Activated CD4-positive, alpha-beta T cell treated with anti-CD3 and anti-CD28 coated beads for 24 hours (primary cell): ENCODE results near the gene ELP5.

Source experiments
- DNase-seq, 2 donors: peaks; one replicate each; pipeline ENCODE4 v3.0.0-alpha.2; 2020; ENCODE audit warnings: low read depth in 2 of 2

Gene ELP5

GRCh38 chr17:7282752-7283321, 30.8 kb downstream of the ELP5 start:
- DNase-seq, result no peak

GRCh38 chr17:7283471-7284216, 31.6 kb downstream of the ELP5 start:
- no peak for DNase-seq

- DNase-seq, result no peak
These were observed 32.9 kb downstream of the ELP5 start for GRCh38 chr17:7284911-7285310.

- DNase-seq, result no peak
These were observed 33.7 kb downstream of the ELP5 start for GRCh38 chr17:7285679-7286078.

- DNase-seq, result no peak
These were observed 37.4 kb downstream of the ELP5 start for GRCh38 chr17:7289256-7290032.

GRCh38 chr17:7290166-7290565, 38.2 kb downstream of the ELP5 start:
- no peak for DNase-seq

- DNase-seq, result no peak
These were observed 38.7 kb downstream of the ELP5 start for GRCh38 chr17:7290685-7291084.

GRCh38 chr17:7292194-7292593, 40.2 kb downstream of the ELP5 start:
- DNase-seq, result no peak

- no peak for DNase-seq
These were observed 40.7 kb downstream of the ELP5 start for GRCh38 chr17:7292729-7293128.

- no peak for DNase-seq
These were observed 41.1 kb downstream of the ELP5 start for GRCh38 chr17:7293159-7293558.

GRCh38 chr17:7293816-7294613, 42.0 kb downstream of the ELP5 start:
- DNase-seq, result no peak

- DNase-seq, result peak; percentile 46 to 64
These were observed 42.7 kb downstream of the ELP5 start, which contains the start of gene YBX2 for GRCh38 chr17:7294614-7295153. Gene YBX2, minus strand, starts transcription at chr17:7294639. Its CDS starts 139 bp downstream, at chr17:7294500.

- no peak for DNase-seq
These were observed 43.5 kb downstream of the ELP5 start for GRCh38 chr17:7295230-7296180.

GRCh38 chr17:7296189-7296861, 44.3 kb downstream of the ELP5 start:
- DNase-seq, result peak; percentile 53 to 56

GRCh38 chr17:7304179-7304578, 52.2 kb downstream of the ELP5 start:
- DNase-seq, result no peak

- peak; percentile 100 for DNase-seq
These were observed 55.1 kb downstream of the ELP5 start, which contains the start of gene EIF5A for GRCh38 chr17:7306911-7307685. Gene EIF5A, plus strand, starts transcription at chr17:7307628. Its CDS starts 2,008 bp downstream, at chr17:7309636.

- peak in 1 of 2 donors; percentile 27 for DNase-seq
These were observed 55.9 kb downstream of the ELP5 start for GRCh38 chr17:7307686-7308624.
